NCI-H1930 (cell line): ENCODE measurements around the gene KIF5A.
A peak's percentile ranks its signal among the peaks of the same experiment; 100 is the strongest.
"Not testable (repeated sequence)": the region's sequence is repeated elsewhere in the genome, so short reads cannot be mapped to it uniquely, and the experiment has no call there.

Source experiments
- DNase-seq, 2 experiments: peaks; one replicate each; lab custom pipeline; 2025; lab: John Stamatoyannopoulos, UW

Gene KIF5A

DNA sequence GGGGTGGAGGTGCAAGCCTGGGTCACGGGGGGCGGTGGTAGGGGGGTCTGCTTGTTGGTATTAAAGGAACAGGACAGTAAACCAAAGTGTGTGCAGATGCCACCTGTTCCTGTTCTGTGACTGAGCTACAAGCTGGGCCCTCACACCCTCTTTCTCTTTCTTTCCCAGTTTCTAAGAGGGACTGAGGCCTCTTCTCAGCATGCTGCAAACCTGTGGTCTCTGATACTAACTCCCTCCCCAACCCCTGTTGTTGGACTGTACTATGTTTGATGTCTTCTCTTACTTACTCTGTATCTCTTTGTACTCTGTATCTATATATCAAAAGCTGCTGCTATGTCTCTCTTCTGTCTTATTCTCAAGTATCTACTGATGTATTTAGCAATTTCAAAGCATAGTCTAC is 34.2 kb downstream of the KIF5A start:
- no peak for DNase-seq

- DNase-seq, result no peak
Observed at GRCh38 chr12:57584690-57585089, 34.8 kb downstream of the KIF5A start.

GRCh38 chr12:57585156-57585555 is 35.3 kb downstream of the KIF5A start:
- no peak for DNase-seq

DNA sequence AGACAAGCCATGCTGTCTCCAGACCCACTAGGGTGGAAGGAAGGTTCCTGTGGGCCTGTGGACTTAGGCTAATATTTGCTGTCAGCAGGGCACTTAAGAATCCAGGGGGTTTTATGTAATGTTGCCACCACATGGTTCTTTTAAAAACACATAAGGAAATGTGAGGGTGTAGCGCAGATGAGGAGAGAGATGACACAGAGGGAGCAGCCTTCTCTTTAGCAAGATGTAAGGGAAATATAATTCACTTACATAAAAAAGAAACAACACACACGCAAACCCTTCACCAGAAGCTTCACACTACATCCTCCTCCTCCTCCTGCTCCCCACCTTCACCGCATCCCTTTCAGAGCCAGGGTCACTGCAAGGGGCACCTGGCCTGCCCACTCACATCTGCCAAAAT is 36.3 kb downstream of the KIF5A start:
- DNase-seq, result no peak

DNA sequence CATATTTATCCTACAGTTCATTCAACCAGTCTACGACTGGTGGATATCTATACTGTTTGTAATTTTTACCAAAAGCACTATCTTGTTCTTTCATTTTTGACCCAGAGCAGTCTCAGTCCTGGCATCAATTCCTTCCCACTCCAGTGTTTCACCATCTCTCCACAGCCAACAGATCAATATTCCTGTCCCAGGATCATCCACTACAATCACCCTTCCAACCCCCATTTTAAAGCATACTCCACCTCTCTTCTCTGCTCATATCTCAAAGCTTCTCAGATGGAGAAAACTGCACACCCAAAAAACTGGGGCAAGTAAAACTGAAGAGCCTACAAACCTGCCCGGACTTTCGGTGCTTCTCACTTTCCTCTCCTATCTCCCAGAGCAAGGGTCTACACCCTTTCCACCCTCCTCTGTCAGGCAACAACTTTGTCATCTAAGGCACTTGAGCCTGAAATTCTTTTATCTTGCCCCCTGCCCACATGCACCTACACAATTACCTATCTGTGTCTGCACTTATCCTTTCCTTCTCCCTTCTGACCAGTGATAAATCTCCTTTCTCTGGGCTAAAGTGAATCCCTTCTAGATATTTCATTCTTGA is 37.1 kb downstream of the KIF5A start:
- no peak for DNase-seq

DNA sequence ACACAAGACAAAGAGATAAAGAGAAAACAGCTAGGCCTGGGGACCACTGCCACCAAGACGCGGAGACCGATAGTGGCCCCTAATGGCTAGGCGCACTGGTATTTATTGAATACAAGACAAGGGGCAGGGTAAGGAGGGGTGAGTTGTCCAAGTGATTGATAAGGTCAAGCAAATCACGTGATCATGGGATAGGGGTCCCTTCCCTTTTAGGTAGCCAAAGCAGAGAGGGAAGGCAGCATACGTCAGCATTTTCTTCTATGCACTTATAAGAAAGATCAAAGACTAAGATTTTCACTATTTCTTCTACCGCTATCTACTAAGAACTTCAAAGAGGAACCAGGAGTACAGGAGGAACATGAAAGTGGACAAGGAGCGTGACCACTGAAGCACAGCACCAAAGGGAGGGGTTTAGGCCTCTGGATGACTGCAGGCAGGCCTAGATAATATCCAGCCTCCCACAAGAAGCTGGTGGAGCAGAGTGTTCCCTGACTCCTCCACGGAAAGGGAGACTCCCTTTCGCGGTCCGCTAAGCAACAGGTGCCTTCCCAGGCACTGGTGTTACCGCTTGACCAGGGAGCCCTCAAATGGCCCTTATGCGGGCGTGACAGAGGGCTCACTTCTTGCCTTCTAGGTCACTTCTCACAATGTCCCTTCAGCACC is 39.2 kb downstream of the KIF5A start:
- not testable (repeated sequence) for DNase-seq

DNA sequence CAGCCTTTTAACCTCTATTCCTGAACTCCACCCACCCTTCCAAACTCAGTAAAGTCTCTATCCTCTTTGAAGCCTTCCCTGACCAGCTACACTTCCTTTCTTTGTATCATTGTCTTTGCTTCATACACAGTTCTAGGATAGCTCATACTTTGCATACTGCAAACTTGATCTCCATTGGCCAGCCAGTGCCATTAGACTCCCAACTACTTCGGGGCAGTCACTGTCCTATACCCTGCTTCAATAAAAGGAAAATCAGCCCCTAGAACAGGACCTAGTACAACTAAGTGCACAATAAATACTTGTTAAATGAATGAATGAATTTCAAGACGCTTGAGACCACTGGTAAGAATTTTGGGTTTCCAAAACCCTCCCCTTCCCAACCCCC is 40.6 kb downstream of the KIF5A start:
- DNase-seq, result no peak

GRCh38 chr12:57590864-57591781 is 41.3 kb downstream of the KIF5A start, which contains the start of gene PIP4K2C:
Gene PIP4K2C, plus strand, starts transcription at chr12:57591192. Its CDS starts 98 bp downstream, at chr12:57591290.
- DNase-seq, result peak; percentile 83 to 84

- no peak for DNase-seq
Observed at GRCh38 chr12:57591782-57592325, 42.0 kb downstream of the KIF5A start.

DNA sequence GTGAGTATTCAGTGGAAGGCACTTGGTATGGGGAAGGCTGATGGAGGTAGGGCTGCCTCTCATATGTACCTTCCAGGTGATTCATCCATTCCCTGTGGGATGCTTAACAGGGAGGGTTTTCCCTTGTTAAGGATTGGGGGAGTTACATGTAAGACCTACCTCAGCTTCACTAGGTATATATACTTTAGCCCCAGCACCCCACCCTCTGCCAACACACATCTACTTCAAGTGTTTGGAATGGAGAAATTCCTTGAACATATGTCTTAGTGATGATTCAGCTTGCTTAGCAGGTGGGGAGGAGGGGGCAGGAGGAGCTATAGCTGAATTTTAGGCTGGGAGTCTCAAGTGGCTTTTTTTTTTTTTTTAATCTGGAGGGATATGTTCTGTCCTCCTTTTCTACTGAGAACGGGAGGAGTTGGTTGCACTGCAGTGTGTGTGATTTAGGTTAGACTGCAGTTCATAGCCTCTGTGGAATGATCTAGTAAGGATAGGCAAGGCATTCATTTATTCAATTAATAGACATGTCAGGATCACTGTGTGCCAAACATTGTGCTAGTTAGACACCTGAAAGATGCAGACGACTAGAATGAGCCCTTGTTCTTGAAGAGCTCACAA is 42.8 kb downstream of the KIF5A start:
- no peak for DNase-seq

DNA sequence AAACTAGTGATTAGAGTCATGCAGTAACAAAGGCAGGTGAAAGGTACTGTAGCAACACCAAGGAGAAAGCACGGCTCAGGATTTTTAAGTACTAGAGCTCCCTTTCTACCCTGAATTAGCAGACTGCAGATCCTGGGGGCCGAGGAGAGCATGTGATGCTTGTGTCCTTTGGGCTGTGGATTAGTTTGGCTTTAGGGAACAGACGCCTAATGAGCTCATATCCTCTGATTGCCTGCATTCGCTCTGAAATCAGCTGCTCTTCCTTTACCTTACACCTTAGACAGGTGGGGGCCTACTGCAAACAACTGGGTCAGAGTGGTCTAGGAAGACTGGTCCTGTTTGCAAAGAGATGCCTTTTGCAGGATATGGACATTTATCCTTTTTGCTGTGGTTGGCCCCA is 43.3 kb downstream of the KIF5A start:
- DNase-seq, result no peak

GRCh38 chr12:57600395-57600794 is 50.6 kb downstream of the KIF5A start:
- no peak for DNase-seq

DNA sequence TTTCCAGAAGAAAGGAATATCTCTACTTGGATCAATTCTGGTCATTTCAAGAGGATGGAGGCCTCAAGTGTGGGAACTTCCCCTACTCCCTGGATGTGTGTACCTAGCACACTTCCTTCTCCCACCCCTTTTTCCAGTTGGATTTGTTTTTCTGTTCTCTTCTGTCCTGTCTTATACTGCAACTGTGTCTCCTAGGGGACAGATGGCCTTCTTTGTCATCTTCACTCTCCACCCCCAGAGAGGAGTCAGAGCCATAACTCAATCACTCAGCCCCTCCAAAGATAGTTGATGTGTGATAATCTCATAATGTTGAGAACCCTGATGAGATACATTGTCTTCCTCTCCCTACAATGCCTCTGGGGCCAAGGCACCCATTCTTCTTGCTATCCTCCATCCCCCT is 52.7 kb downstream of the KIF5A start:
- DNase-seq, result no peak

GRCh38 chr12:57603324-57603723 is 53.5 kb downstream of the KIF5A start:
- DNase-seq, result no peak

DNA sequence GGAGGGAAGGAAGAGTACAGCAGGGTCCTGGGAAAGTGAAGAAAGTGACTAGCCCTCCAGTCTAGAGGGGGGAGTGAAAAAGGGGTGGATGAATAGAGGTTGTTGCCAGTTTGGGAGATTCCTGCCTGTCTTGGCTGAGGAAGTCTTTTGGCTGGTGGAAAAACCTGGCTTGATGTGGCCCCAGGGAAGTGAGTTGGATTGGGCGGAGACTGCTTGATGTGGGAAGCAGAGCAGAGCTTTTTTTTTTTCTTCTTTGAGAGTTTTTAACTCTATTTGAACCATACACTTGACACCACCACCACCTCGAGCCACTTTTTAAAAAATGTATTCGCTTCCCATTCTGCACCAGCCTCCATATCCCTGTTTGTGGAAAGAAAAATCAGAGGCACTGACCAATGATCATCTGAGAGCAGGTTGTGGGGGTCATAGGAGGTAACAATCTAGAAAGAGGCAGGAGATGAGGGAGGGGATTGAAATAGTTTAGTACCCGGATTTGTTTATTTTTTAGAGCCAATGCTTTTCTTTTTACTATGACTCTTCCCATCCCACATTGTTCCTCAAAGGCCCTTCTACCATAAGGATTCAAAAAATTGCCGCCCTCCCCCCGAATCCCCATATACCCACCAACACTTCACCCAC is 54.1 kb downstream of the KIF5A start:
- no peak for DNase-seq

- DNase-seq, result no peak
Observed at GRCh38 chr12:57604454-57604991, 54.7 kb downstream of the KIF5A start, which contains the start of gene DTX3. Gene DTX3, plus strand, starts transcription at chr12:57604824. Its CDS starts 1,694 bp downstream, at chr12:57606518.

DNA sequence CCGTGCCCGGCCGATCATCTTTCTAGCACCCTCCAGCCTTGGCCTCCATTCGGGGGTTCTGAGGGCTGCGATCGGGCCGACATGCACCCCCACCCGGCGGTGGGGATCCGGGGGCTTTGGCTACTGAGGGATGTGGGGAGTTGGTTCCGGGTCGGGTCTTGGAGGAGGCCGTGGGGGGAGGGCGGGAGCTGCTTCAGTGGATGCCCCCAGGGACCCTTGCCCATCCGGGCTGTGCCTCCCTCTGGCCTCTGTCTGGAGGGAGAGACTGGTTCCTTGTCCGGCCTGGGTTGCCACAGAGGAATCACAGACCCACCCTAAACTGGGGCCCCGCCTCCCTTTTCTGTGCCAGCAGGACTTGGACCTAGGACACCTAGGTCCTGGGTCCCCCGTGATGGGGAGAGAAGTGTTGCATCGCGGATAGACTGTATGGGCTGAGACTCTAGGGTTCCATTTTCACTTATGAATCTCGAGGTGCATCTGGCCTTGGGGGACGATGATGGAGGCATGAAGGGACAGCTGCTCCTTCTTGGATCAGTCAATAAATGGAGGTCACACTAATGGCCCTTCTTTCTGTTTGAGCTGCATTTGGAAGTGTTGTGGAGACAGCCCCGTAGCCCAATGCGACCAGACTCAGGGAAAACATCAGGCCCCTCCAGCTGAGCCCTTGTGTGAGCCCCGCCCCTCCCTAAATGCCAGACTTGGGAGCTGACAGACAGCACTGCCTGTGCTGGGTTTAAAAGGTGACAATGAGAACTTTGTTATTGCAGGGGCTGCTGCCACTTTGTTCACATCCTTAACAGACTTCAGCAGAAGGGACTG is 55.4 kb downstream of the KIF5A start:
- no peak for DNase-seq

DNA sequence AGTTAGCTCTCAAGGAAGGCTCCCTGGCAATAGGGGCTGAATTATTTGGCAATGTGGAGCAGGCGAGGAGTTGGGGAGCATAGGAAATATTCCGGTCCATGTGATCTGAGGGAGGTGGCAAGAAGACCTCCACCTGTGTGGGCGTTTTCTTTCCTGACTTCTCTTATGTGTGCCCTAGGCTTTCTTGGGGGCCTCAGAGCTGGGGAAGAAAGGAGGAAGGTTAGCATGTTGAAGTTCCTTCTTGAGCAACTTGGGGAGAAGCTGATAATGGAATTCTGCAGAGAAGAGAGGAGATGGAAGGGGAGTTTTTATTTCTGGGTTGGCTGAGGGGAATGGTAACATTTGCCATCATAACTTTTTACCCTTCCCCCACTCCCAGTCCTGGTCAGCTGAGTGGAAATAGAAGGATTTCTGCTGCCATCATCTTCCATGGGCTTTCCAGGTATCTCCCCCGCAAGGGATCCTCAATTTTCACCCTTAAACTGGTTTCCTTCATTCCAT is 56.0 kb downstream of the KIF5A start:
- no peak for DNase-seq

DNA sequence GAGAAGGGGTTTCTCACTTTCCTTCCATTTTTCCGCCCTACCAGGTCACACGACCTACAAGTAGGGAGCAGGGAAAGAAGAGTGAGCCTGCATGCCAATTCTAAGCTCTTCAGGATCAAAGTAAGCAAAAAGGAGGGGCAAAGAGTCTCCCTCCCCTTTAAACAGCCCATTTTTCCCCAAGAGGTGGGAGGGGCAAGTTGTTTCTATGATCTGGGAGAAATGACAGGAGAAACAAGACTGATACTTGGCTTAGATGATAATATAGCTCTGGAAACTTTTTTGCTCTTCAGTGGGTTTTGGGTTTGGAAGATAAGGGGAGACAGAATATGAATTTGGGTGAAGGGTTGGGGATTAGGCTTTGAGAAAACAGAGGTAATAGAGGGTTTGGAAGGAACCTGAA is 56.6 kb downstream of the KIF5A start:
- no peak for DNase-seq

- DNase-seq, result no peak
Observed at GRCh38 chr12:57606821-57607220, 57.0 kb downstream of the KIF5A start.
